Glutamatergic neuron (in vitro differentiated cells): Measurements from ENCODE around the gene DYNC1H1. TPM values are rescaled to one million over a fixed set of nuclear protein-coding genes. Genes with fewer than 3 reads are reported as not detected.

Experiments
- DNase-seq: peaks from one replicate; pipeline ENCODE4 v3.0.0; 2022
- H3K27ac Mint-ChIP-seq: one replicate; pipeline ENCODE4 v1.8.0; 2020; ENCODE audit warnings: mild to moderate bottlenecking, mixed read lengths, inconsistent platforms; ENCODE audit not compliant: unreplicated experiment
- H3K27me3 Mint-ChIP-seq: one replicate; pipeline ENCODE4 v1.8.0; 2020; ENCODE audit warnings: mild to moderate bottlenecking, moderate library complexity, mixed read lengths, inconsistent platforms; ENCODE audit not compliant: unreplicated experiment
- H3K36me3 Mint-ChIP-seq: one replicate; pipeline ENCODE4 v1.8.0; 2020; ENCODE audit warnings: mild to moderate bottlenecking, mixed read lengths, inconsistent platforms; ENCODE audit not compliant: unreplicated experiment
- H3K4me1 Mint-ChIP-seq: one replicate; pipeline ENCODE4 v1.8.0; 2020; ENCODE audit warnings: mild to moderate bottlenecking, low read depth, mixed read lengths, inconsistent platforms; ENCODE audit not compliant: unreplicated experiment
- H3K4me3 Mint-ChIP-seq: one replicate; pipeline ENCODE4 v1.8.0; 2020; ENCODE audit warnings: mild to moderate bottlenecking, mixed read lengths, inconsistent platforms; ENCODE audit not compliant: unreplicated experiment
- H3K9me3 Mint-ChIP-seq: one replicate; pipeline ENCODE4 v1.8.0; 2020; ENCODE audit warnings: mild to moderate bottlenecking, moderate library complexity, mixed read lengths, inconsistent platforms; ENCODE audit not compliant: unreplicated experiment
- CTCF ChIP-seq: fragments of 200-600 bp; sonication (generic); IDR thresholded peaks from one replicate; pipeline ENCODE4 v1.5.0; 2021; ENCODE audit not compliant: partially characterized antibody, unreplicated experiment
- total RNA-seq: library from RNA; stranded (reverse); fragmentation: NEBNext Ultra II Directional; extraction: Animal tissue kit (Norgen Biotek cat#: 25700); gene quantifications from one replicate; pipeline ENCODE4 v1.2.1, GENCODE V29; 2021; ENCODE audit not compliant: unreplicated experiment

DYNC1H1 gene
- total RNA-seq, 1 donor from 2014 or later, result 2,051 TPM

- no peak for TF ChIP-seq CTCF
- Mint-ChIP-seq H3K9me3 (peaks cover 13% of the 10 kb centered on the region), H3K27ac (peak overlapping the region; percentile 28), H3K4me3 (no peak overlapping the region), H3K27me3 (peaks cover 20% of the 10 kb centered on the region), H3K4me1 (peaks cover 2% of the 10 kb centered on the region), H3K36me3 (no peaks in the 10 kb centered on the region)
- DNase-seq, result no peak
Measured at GRCh38 chr14:102050625-102051024, 86.3 kb downstream of the DYNC1H1 start.

GRCh38 chr14:102052522-102052921, 88.1 kb downstream of the DYNC1H1 start:
- peaks cover 20% of the 10 kb centered on the region for H3K27me3 Mint-ChIP-seq
- H3K4me3 Mint-ChIP-seq, result no peak overlapping the region
- H3K36me3 Mint-ChIP-seq, result no peaks in the 10 kb centered on the region
- H3K4me1 Mint-ChIP-seq, result peaks cover 3% of the 10 kb centered on the region
- peaks cover 22% of the 10 kb centered on the region for H3K9me3 Mint-ChIP-seq
- no peak overlapping the region for H3K27ac Mint-ChIP-seq
- no peak for TF ChIP-seq CTCF
- no peak for DNase-seq

GRCh38 chr14:102055181-102055901, 91.0 kb downstream of the DYNC1H1 start:
- no peak overlapping the region for H3K4me3 Mint-ChIP-seq
- no peak for DNase-seq
- peaks cover 20% of the 10 kb centered on the region for H3K27me3 Mint-ChIP-seq
- TF ChIP-seq CTCF, result no peak
- H3K4me1 Mint-ChIP-seq, result peaks cover 3% of the 10 kb centered on the region
- peaks cover 20% of the 10 kb centered on the region for H3K9me3 Mint-ChIP-seq
- H3K36me3 Mint-ChIP-seq, result no peaks in the 10 kb centered on the region
- peak overlapping the region; percentile 67 for H3K27ac Mint-ChIP-seq

GRCh38 chr14:102056694-102057442, 92.5 kb downstream of the DYNC1H1 start:
- Mint-ChIP-seq H3K27me3 (peaks cover 20% of the 10 kb centered on the region), H3K4me3 (peak overlapping the region; percentile 11), H3K27ac (peak overlapping the region; percentile 80), H3K9me3 (peaks cover 18% of the 10 kb centered on the region), H3K36me3 (no peaks in the 10 kb centered on the region), H3K4me1 (peaks cover 3% of the 10 kb centered on the region)
- TF ChIP-seq CTCF, result no peak
- no peak for DNase-seq
